Caco-2 (cell line): ENCODE measurements around the gene KCNIP4. TPM values are rescaled to one million over a fixed set of nuclear protein-coding genes. Genes with fewer than 3 reads are reported as not detected.

Experiments
- BruUV-seq: library from RNA; stranded (reverse); fragments of 400-500 nt; replicated peaks from 2 replicates; lab custom pipeline; 2021; lab: Mats Ljungman, UMichigan
- CTCF ChIA-PET: fragments of 300-600 bp; sonication (Branson Sonifier 250); formaldehyde crosslinking; loops from one replicate; lab custom pipeline; 2022; ENCODE audit warnings: antibody characterized with exemption; lab: Charles Lee
- POLR2A ChIA-PET: fragments of 300-600 bp; sonication (Branson Sonifier 250); formaldehyde crosslinking; loops from one replicate; lab custom pipeline; 2022; ENCODE audit warnings: antibody characterized with exemption; lab: Charles Lee
- DNase-seq, 2 experiments: peaks; one replicate each; pipeline versions ENCODE4 v3.0.0 to v3.0.0-alpha.2; 2020 to 2022
- H3K27me3 ChIP-seq: replicated peaks from 2 replicates; pipeline ENCODE4 v1.6.0; 2011; ENCODE audit warnings: low read length; ENCODE audit not compliant: control insufficient read depth, insufficient read depth
- H3K36me3 ChIP-seq: 2 replicates; pipeline ENCODE4 v1.5.1; 2011; ENCODE audit warnings: low read length; ENCODE audit not compliant: control insufficient read depth, insufficient read depth
- H3K4me1 ChIP-seq: fragments of 250-450 bp; sonication (Bioruptor Pico); 2 replicates; pipeline ENCODE4 v1.5.1; 2020; ENCODE audit warnings: mild to moderate bottlenecking
- H3K4me3 ChIP-seq: 2 replicates; pipeline ENCODE4 v1.5.1; 2011; ENCODE audit warnings: low read depth, mild to moderate bottlenecking, control low read depth, low read length
- H3K9me3 ChIP-seq: fragments of 250-450 bp; sonication (Bioruptor Pico); 2 replicates; pipeline ENCODE4 v1.5.1; 2020; ENCODE audit warnings: mild to moderate bottlenecking, moderate library complexity
- H3K27ac Mint-ChIP-seq: one replicate; pipeline ENCODE4 v1.8.0; 2022; ENCODE audit warnings: mixed read lengths; ENCODE audit not compliant: unreplicated experiment
- H3K27me3 Mint-ChIP-seq: one replicate; pipeline ENCODE4 v1.8.0; 2022; ENCODE audit warnings: mixed read lengths; ENCODE audit not compliant: insufficient read depth, unreplicated experiment
- H3K36me3 Mint-ChIP-seq: one replicate; pipeline ENCODE4 v1.8.0; 2022; ENCODE audit warnings: mild to moderate bottlenecking, mixed read lengths; ENCODE audit not compliant: insufficient read depth, unreplicated experiment
- H3K4me1 Mint-ChIP-seq: one replicate; pipeline ENCODE4 v1.8.0; 2022; ENCODE audit warnings: low read depth, mixed read lengths; ENCODE audit not compliant: unreplicated experiment
- H3K4me3 Mint-ChIP-seq: one replicate; pipeline ENCODE4 v1.8.0; 2022; ENCODE audit warnings: mild to moderate bottlenecking, moderate library complexity, mixed read lengths; ENCODE audit not compliant: unreplicated experiment
- H3K9me3 Mint-ChIP-seq: one replicate; pipeline ENCODE4 v1.8.0; 2022; ENCODE audit warnings: mixed read lengths; ENCODE audit not compliant: unreplicated experiment
- CTCF ChIP-seq, 2 experiments: fragments of 200-600 bp in 1 of 2; IDR thresholded peaks; 1 replicate in 1 of 2; 2 replicates in 1 of 2; pipeline versions ENCODE4 v1.5.1 to v1.8.0; 2011 to 2022; ENCODE audit warnings: antibody characterized with exemption in 1 of 2, control low read depth in 1 of 2, inconsistent platforms in 1 of 2, low read depth in 1 of 2, low read length in 1 of 2, mild to moderate bottlenecking in 1 of 2, moderate library complexity in 1 of 2; ENCODE audit not compliant: insufficient read depth in 1 of 2, severe bottlenecking in 1 of 2, unreplicated experiment in 1 of 2
- intact Hi-C: fragments of 100-400 bp; cut with micrococcal nuclease; formaldehyde crosslinking; loops from one replicate; pipeline ENCODE4 v1.10.0; 2022; ENCODE audit not compliant: unreplicated experiment
- total RNA-seq: library from RNA; stranded (reverse); gene quantifications from 2 replicates; pipeline ENCODE4 v1.2.3, GENCODE V29; 2022

Gene KCNIP4
- total RNA-seq, 1 experiment from 2014 or later = not detected

GRCh38 chr4:21790438-21791029, 158.0 kb downstream of the KCNIP4 start:
- CTCF ChIA-PET = interaction anchor here (1.0 to 1.7 kb wide), 2 partner anchors 599 to 644 kb away, joined by 4 to 6 read pairs; no protein-coding TSS in a partner anchor
- Histone ChIP-seq H3K27me3 (no peaks in the 10 kb centered on the region), H3K4me1 (no peaks in the 10 kb centered on the region), H3K4me3 (no peak overlapping the region), H3K36me3 (no peaks in the 10 kb centered on the region), H3K9me3 (0 out of 2 replicates have a peak, but pooled peaks cover 5% of the 10 kb centered on the region)
- BruUV-seq = no TSS peak
- POLR2A ChIA-PET = no interaction called here
- TF ChIP-seq CTCF (IDR thresholded peaks at IDR 0.05; ENCODE audit: insufficient read depth in 1 of 2, low read depth in 1 of 2, low read length in 1 of 2, severe bottlenecking in 1 of 2, unreplicated experiment in 1 of 2) = peak; percentile 41
- Mint-ChIP-seq H3K4me3 (no peak overlapping the region), H3K27ac (no peak overlapping the region), H3K9me3 (no peaks in the 10 kb centered on the region), H3K4me1 (no peaks in the 10 kb centered on the region), H3K27me3 (no peaks in the 10 kb centered on the region), H3K36me3 (no peaks in the 10 kb centered on the region)
- intact Hi-C loops = loop anchor here (1.0 kb wide), 1 partner anchor 89 kb away; no protein-coding TSS in a partner anchor
- DNase-seq = peak in 1 of 2 experiments; percentile 39

GRCh38 chr4:21780148-21780547, 168.4 kb downstream of the KCNIP4 start:
- Histone ChIP-seq H3K9me3 (no peaks in the 10 kb centered on the region; the same call in 1 of the 2 replicates), H3K36me3 (no peaks in the 10 kb centered on the region), H3K4me1 (no peaks in the 10 kb centered on the region), H3K4me3 (no peak overlapping the region), H3K27me3 (no peaks in the 10 kb centered on the region)
- CTCF ChIA-PET = no interaction called here
- no peak for DNase-seq
- Mint-ChIP-seq H3K27me3 (peaks cover 9% of the 10 kb centered on the region), H3K36me3 (no peaks in the 10 kb centered on the region), H3K4me1 (peaks cover 6% of the 10 kb centered on the region), H3K4me3 (no peak overlapping the region), H3K27ac (no peak overlapping the region), H3K9me3 (peaks cover 9% of the 10 kb centered on the region)
- POLR2A ChIA-PET = no interaction called here
- TF ChIP-seq CTCF (IDR thresholded peaks at IDR 0.05; ENCODE audit: insufficient read depth in 1 of 2, low read depth in 1 of 2, low read length in 1 of 2, severe bottlenecking in 1 of 2, unreplicated experiment in 1 of 2) = no peak
- intact Hi-C loops = no loop called here
- BruUV-seq = no TSS peak

DNA sequence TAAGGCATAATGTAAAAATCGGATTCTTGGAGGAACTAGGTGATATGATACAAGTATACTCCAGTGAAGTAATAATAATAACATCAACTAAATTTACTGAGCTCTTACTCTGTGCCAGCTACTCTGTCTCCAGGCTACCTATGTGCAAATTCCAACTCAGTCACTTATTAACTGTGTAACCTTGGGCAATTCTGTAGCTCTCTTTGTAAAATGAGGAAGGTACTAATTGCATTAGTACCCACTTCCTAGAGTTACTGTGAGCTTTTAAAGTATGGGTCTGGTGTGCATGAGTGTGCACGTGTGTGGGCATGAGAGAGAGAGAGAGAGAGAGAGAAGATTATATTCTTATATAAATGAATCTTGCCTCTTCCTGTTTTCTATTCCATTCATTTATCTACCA, 169.9 kb downstream of the KCNIP4 start:
- Mint-ChIP-seq H3K4me1 (peaks cover 6% of the 10 kb centered on the region), H3K9me3 (peaks cover 9% of the 10 kb centered on the region), H3K4me3 (no peak overlapping the region), H3K27ac (no peak overlapping the region), H3K27me3 (peaks cover 17% of the 10 kb centered on the region), H3K36me3 (no peaks in the 10 kb centered on the region)
- intact Hi-C loops = no loop called here
- Histone ChIP-seq H3K4me1 (no peaks in the 10 kb centered on the region), H3K4me3 (no peak overlapping the region), H3K9me3 (no peaks in the 10 kb centered on the region; the same call in 1 of the 2 replicates), H3K36me3 (no peaks in the 10 kb centered on the region), H3K27me3 (no peaks in the 10 kb centered on the region)
- no TSS peak for BruUV-seq
- ChIA-PET POLR2A (no interaction called here), CTCF (no interaction called here)
- TF ChIP-seq CTCF (IDR thresholded peaks at IDR 0.05; ENCODE audit: insufficient read depth in 1 of 2, low read depth in 1 of 2, low read length in 1 of 2, severe bottlenecking in 1 of 2, unreplicated experiment in 1 of 2) = no peak
- no peak for DNase-seq
